Stomach (tissue), 9 donors: Measurements from ENCODE around the gene CNDP2. TPM values are rescaled to one million over a fixed set of nuclear protein-coding genes. Genes with fewer than 3 reads are reported as not detected.

ENCODE experiments used
- DNase-seq, 2 donors: peaks; one replicate each; pipeline versions ENCODE4 v3.0.0 to v3.0.0-alpha.2; 2013 to 2019
- H3K27ac ChIP-seq, 5 donors: fragments of 200-600 bp in 4 of 5; sonication (generic) in 4 of 5; one replicate each; pipeline ENCODE4 v1.5.1; 2013 to 2019; ENCODE audit warnings: mild to moderate bottlenecking in 1 of 5, moderate library complexity in 1 of 5
- H3K27me3 ChIP-seq, 3 donors: fragments of 200-600 bp; sonication (generic); one replicate each; pipeline ENCODE4 v1.5.1; 2017 to 2019; ENCODE audit warnings: mixed run types in 1 of 3
- H3K36me3 ChIP-seq, 4 donors: fragments of 200-600 bp; sonication (generic); 1 replicate in 3 of 4; 2 replicates in 1 of 4; pipeline ENCODE4 v1.5.1; 2016 to 2019
- H3K4me1 ChIP-seq, 4 donors: fragments of 200-600 bp; sonication (generic); one replicate each; pipeline ENCODE4 v1.5.1; 2016 to 2019
- H3K4me3 ChIP-seq, 4 donors: fragments of 200-600 bp; sonication (generic) in 3 of 4; one replicate each; pipeline ENCODE4 v1.5.1; 2016 to 2019; ENCODE audit warnings: mild to moderate bottlenecking in 1 of 4
- H3K9me3 ChIP-seq, 4 donors: fragments of 200-600 bp; sonication (generic); one replicate each; pipeline ENCODE4 v1.5.1; 2016 to 2019
- CTCF ChIP-seq, 7 experiments: fragments of 450-650 bp in 4 of 7; fragments of 200-600 bp in 3 of 7; sonication (generic) in 3 of 7; IDR thresholded peaks; one replicate each; pipeline ENCODE4 v1.5.1; 2016 to 2019; ENCODE audit warnings: antibody characterized with exemption in 7 of 7, control low read depth in 2 of 7, mild to moderate bottlenecking in 1 of 7
- EP300 ChIP-seq: sonication (generic); formaldehyde crosslinking; IDR thresholded peaks from one replicate; pipeline ENCODE4 v1.6.1; 2017; ENCODE audit warnings: antibody characterized with exemption
- POLR2A ChIP-seq, 4 donors: fragments of 450-650 bp; IDR thresholded peaks; one replicate each; pipeline ENCODE4 v1.6.1; 2016; ENCODE audit warnings: antibody characterized with exemption in 4 of 4, control low read depth in 2 of 4, mild to moderate bottlenecking in 1 of 4, moderate library complexity in 1 of 4
- POLR2AphosphoS5 ChIP-seq, 3 donors: sonication (generic); formaldehyde crosslinking; IDR thresholded peaks; one replicate each; pipeline ENCODE4 v1.6.1; 2016; ENCODE audit warnings: antibody characterized with exemption in 3 of 3
- WGBS, 5 donors: extraction: QIAGEN DNeasy Blood & Tissue Kit in 3 of 5; methylation state at CpG; one replicate each; pipeline versions ENCODE4 v1.1.5 to v1.1.7; 2013 to 2018; 5-methylcytosine and 5-hydroxymethylcytosine counted together
- intact Hi-C: fragments of 100-400 bp; cut with DNase I; formaldehyde crosslinking; loops from one replicate; pipeline ENCODE4 v1.15.1; 2023; ENCODE audit warnings: low total_unique reads
- polyA plus RNA-seq, 3 donors: library from polyadenylated mRNA; stranded (reverse); fragments of 200-250 nt; gene quantifications; one replicate each; pipeline ENCODE4 v1.2.3, GENCODE V29; 2013
- total RNA-seq, 5 donors: library from RNA; depleted of rRNA; stranded (reverse); fragments of >200 nt; gene quantifications; one replicate each; pipeline versions ENCODE4 v1.1.0 to v1.2.3, GENCODE V29; 2014 to 2016
- donor health status: healthy with polysubstance abuse.
- donor health status: Bipolar disorder and iron deficiency.
- donor health status: healthy.

The CNDP2 gene
- total and polyA plus RNA-seq, 8 donors, result 12.8 to 204 (median 113) TPM

DNA sequence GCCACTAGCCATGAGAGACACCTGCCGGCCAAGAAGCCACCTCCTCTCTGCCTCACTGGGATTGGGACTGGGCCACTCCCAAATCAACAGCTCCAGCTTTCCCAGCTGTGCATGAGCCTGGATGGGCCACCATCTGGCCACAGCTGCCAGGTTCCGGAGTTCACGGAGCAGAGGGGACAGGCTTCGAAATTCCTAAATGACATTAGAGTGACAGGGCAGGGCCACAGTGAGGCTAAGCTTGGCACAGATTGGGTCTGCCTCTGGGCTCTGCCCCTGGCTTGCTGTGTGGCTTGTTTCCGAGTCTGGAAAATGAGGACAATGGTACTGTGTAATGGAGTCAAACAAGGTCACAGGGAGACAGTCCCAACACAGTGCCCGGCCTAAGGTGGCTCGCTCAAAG, 45.5 kb upstream of the CNDP2 start:
- Histone ChIP-seq H3K27ac (no peak overlapping the region), H3K9me3 (no peaks in the 10 kb centered on the region), H3K4me1 (no peaks in the 10 kb centered on the region), H3K36me3 (no peaks in the 10 kb centered on the region), H3K27me3 (peaks cover 0 to 39% (median 16%) of the 10 kb centered on the region in 3 donors), H3K4me3 (no peak overlapping the region)
- intact Hi-C loops, result no loop called here
- TF ChIP-seq POLR2A (IDR thresholded peaks at IDR 0.05) (no peak), CTCF (IDR thresholded peaks at IDR 0.05) (no peak), EP300 (no peak), POLR2AphosphoS5 (IDR thresholded peaks at IDR 0.05) (no peak)
- 74 to 81% (median 75%) methylated on average over 7 of the region's 7 CpGs for WGBS, 5 donors
- no peak for DNase-seq

- Histone ChIP-seq H3K4me1 (peaks cover 1 to 5% (median 3%) of the 10 kb centered on the region in 4 donors), H3K4me3 (no peak overlapping the region), H3K36me3 (no peaks in the 10 kb centered on the region), H3K27me3 (peaks cover under 1 to 45% (median 21%) of the 10 kb centered on the region in 3 donors), H3K27ac (no peak overlapping the region), H3K9me3 (no peaks in the 10 kb centered on the region)
- 79 to 87% (median 82%) methylated on average over 11 of the region's 11 CpGs for WGBS, 5 donors
- TF ChIP-seq POLR2A (IDR thresholded peaks at IDR 0.05) (no peak), POLR2AphosphoS5 (IDR thresholded peaks at IDR 0.05) (no peak), CTCF (IDR thresholded peaks at IDR 0.05) (no peak), EP300 (no peak)
- intact Hi-C loops, result no loop called here
- DNase-seq, result no peak
Observed at GRCh38 chr18:74451148-74451547, 45.0 kb upstream of the CNDP2 start.

DNA sequence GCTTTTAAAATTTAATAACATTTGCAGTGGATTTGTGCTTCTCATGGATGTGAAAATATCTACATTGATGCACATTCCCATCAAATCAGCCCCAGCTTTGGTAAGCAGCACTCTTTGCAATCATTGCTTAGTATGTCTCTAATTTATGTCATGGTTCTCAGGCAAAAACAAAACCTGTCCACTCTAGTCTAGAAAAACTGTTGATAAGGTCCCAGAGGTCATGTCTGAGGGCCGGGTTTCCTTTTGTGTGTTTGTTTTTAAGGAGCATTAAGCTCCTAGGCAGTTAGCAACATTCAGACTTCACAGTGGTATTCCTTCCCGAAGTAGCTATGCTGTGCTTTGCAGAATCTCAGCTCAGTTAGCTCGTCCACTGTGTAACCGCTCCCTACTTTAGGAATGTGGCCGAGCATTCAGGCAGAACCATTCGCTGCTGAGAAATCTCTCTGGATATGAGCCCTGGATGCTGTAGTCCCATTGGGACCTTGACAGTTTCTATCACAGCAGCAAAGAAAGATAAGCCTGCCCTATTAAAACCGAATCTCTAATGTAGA, 43.1 kb upstream of the CNDP2 start:
- Histone ChIP-seq H3K9me3 (no peaks in the 10 kb centered on the region), H3K4me3 (no peak overlapping the region), H3K4me1 (peaks cover 8 to 24% (median 18%) of the 10 kb centered on the region in 4 donors), H3K27ac (no peak overlapping the region), H3K27me3 (peaks cover 9 to 55% (median 39%) of the 10 kb centered on the region in 3 donors), H3K36me3 (no peaks in the 10 kb centered on the region)
- WGBS, 5 donors, result 41 to 62% (median 44%) methylated on average over 7 of the region's 7 CpGs
- TF ChIP-seq CTCF (IDR thresholded peaks at IDR 0.05), result no peak
- peak in 1 of 2 donors; percentile 34 for DNase-seq
- intact Hi-C loops, result no loop called here

DNA sequence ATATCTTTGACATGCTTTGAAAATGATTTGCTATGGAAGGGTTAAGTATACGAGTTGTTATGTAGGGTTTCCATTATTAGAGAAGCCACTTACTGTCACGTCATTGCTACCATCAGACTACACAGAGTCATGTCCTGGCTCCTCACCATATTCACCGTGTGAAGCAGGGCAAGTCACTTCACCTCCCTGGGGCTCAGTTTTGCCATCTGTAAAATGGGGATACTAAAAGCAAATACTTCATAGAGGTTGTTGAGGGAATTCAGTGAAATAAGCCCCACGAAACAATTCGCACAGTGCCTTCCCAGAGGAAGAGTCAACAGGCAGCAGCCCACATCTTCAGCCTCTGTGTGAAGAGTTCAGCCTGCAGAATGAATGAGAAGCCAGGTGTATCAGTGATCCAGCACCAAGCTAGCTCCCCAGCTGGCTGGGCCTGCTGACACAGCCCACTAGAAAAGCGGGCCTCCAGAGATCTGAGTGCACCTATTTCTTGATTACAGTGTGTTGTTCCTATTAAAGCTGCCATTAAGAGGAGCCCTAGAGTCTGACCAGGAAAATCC, 42.4 kb upstream of the CNDP2 start:
- no peak for DNase-seq
- intact Hi-C loops, result no loop called here
- H3K4me1 ChIP-seq, result peaks cover 8 to 25% (median 19%) of the 10 kb centered on the region in 4 donors
- H3K27me3 ChIP-seq, result peaks cover 9 to 61% (median 40%) of the 10 kb centered on the region in 3 donors
- H3K4me3 ChIP-seq, result no peak overlapping the region
- H3K9me3 ChIP-seq, result no peaks in the 10 kb centered on the region
- no peak for TF ChIP-seq EP300
- TF ChIP-seq CTCF (IDR thresholded peaks at IDR 0.05), result no peak
- TF ChIP-seq POLR2A (IDR thresholded peaks at IDR 0.05), result no peak
- no peak overlapping the region for H3K27ac ChIP-seq
- H3K36me3 ChIP-seq, result no peaks in the 10 kb centered on the region
- WGBS, 5 donors, result 89 to 92% (median 92%) methylated on average over 6 of the region's 6 CpGs
